ENCODE results near the gene HOXA10.

HOXA10 gene

DNA sequence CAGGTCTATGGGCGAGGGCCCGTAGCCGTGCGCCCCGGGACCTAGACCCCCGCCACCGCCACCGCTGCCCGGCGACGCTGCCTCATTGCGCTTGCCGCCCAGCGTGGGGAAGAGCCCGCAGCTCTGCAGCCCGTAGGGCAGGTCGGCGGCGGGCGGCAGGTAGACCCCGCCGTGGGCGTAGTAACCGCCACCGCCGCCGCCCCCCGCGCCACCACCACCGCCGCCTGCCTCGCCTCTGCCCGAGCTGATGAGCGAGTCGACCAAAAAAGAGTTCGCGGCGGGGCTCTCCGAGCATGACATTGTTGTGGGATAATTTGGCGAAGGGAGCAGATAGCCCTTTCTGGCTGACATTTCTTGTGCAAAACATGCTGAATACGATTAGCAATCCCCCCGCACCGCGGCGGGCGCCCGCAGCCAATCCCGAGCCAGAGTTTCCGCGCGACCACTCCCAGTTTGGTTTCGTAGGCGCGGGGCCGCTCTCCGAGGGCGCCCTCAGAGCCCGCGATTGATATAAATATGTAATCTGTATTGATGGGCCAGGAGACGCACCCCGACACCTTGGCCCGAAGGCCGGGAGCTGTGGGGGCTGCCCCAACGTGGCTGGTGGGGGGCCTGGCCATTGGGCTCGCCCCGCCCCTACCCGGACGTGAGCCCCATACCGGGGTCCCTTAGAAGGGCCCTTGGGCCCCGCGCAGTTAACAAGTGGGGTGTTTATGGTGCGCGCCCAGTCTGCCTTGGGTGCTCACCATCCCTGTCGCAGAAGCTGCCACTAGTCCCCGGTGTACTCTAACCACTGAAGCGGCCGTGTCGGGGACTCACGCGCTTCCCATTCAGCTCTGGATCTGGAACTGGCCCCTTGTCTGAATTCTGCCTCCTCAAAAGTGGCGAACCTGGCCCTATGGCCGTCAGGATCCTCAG, at the start of gene HOXA10:
HOXA10 (minus strand) TSS at position 365 of the 918 bp plus-strand sequence; CDS start at position 351, 14 bp downstream.
- no peak for DNase-seq (ENCODE audit: low read depth)

DNA sequence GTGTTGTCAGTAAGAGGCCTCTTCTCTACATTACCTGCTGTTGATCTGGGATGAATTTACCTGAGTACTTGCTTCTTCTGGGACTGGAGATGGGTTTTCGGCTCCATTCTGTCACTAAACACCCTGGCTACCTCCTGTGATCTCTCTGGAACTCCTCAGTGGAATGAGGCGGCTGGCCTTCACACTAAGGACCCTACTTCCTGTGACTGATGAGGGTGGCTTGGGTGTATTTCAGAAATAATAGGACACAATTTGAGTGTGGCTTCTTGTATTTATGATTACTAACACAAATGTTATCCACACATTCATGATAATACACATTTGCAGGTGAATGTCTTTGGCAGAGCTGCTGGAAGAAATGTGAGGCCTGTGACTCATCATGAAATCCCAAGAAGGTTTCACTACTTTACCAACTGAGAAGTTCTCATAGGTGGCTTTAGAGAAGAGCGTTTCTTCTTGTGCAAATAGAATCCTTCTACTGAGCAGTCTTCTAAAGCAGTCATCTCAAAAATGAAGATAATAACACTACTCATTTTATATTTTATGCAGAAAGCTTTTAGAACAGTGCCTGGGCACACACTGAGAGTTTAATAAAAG, 47.2 kb upstream of the HOXA10 start:
- no peak for DNase-seq (ENCODE audit: low read depth)

GRCh38 chr7:27220440-27220955, 46.4 kb upstream of the HOXA10 start:
- no peak for DNase-seq (ENCODE audit: low read depth)

DNA sequence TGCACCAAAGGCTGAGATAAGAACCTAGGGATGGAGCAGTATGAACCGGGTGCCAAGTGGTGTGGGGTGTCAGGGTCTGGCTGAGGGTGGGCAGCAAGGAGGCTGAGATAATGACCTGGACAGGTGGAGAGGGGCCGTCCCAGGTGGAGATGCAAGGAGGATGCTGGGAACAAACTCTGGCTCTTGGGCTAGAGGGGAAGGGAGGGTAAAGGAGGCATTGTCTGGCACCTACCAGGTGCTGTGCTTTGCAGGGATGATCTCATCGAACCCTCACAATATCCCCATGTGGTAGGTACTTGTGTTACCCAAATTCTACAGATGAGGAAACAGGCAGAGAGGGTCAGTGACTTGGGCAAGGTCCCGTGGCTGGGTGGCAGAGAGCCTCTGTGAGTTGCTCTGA, 45.7 kb upstream of the HOXA10 start:
- no peak for DNase-seq (ENCODE audit: low read depth)

- no peak for DNase-seq (ENCODE audit: low read depth)
Measured at GRCh38 chr7:27217951-27218350, 43.8 kb upstream of the HOXA10 start.

DNA sequence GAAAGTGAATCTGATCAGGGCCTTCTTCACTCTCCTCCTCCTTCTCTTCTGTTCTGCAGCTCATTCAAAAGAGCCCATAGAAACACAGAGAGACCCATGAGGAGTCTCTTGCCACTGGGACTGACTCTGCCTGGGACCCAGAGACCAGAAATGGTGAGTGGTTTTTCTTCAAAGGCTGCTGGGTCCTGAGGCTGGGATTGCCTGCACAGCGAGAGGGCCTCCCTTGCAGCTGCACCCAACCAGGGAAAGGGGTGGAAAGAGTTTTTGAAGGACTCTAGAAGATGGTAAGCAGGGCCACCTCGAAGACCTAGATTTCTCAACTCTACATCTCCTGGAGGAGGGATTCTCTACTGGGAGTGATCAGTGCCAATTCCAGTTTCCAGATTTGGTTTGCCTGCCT, 41.2 kb upstream of the HOXA10 start:
- DNase-seq (ENCODE audit: low read depth), result no peak

DNA sequence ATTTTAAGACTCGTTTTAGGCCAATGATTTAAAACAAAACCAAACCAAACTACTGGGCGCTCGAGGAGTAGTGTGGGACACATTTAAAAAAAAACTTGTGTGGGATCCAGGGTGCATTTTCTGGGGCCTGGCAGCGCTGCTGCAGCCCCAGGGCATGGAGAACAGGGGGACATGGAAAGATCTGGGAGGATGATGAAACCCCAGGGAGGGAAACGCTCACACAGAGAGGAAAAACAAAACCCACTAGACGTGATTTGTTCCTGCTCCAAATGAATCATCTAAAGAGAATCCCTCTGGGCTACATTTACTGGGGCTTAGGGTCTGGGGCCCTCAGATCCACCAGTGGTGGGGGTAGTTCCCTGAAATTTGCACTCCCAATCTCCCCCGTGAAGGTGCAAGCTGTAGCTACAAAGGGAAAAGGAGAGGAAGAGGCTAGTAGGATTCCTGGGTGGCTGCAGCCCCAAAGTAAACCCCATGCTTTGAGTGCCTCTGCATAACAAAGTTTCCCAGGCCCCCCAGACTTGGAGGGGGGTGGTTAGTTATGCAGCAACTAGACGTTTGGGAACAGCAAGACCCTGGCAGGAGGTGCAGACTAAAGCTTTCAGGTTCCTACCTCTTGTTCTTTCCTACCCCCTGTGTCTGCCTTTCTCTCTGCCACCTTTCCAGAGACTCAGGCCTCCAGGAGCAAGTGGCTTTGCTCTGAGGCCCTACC, 40.3 kb upstream of the HOXA10 start:
- DNase-seq (ENCODE audit: low read depth), result no peak

- DNase-seq (ENCODE audit: low read depth), result no peak
Measured at GRCh38 chr7:27213433-27214238, 39.5 kb upstream of the HOXA10 start.

GRCh38 chr7:27212497-27213432, 38.6 kb upstream of the HOXA10 start:
- DNase-seq (ENCODE audit: low read depth), result no peak

DNA sequence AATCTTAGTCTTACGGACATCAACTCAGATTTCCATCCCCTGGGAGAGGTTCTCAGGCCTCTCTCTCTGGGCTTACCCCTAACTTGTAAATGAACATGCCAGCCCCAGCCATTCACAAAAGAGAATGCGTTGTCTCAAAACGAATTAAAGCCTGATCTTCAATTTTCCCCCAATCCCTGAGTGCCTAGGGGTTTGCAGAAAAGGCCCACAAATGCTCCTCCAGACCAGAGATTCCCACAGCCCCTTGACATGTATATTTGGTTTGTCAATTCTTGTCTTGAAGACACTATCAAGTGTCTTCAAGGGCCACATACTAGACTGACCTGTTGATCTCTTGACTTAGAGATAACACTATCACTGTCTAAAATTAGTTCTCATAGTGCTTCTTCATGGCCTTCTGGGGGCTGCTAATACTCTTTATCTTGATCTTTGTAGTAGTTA, 37.7 kb upstream of the HOXA10 start:
- DNase-seq (ENCODE audit: low read depth), result no peak

DNA sequence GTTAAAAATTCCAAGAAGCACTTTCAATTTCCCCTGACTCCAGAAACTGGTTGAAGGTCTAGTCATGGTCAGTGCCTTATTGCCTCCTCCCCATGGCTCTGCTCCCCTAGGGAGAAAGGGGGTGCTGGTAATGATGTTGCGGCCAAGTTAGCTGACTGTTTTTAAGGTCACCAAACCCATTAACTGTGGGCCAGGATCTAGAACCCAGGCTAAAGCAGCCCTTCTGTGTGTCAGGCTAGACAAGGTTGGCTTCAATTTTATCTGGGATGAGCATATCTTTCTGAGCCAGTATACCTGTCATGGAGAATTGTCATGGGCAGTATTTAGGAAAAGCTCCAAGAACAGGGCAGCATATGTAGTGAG, 36.9 kb upstream of the HOXA10 start:
- DNase-seq (ENCODE audit: low read depth), result no peak

GRCh38 chr7:27210441-27211083, 36.4 kb upstream of the HOXA10 start:
- DNase-seq (ENCODE audit: low read depth), result no peak

DNA sequence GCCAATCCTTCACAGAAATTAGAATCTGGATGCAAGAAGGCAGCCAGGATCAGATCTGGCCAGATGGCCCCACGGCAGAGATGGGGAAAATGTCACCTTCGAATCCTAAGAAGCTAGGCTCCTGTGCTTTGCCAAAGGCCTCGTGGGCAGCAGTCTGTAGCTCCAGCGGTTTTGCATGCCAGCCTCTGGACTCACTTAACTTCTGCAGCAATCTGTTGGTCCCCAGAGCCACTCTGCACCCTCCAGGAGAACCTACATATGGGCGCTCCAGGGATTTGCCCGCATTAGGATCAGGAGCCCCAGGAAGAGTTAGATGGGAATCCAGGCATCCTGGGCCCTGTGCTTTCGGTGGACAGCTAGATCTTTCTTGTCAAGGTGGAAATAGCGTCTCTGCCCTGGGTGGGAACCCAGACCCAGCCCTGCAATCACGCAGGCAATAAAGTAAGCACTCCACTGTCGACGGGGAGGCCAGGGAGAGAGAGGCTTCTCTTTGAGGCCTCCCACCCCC, 35.9 kb upstream of the HOXA10 start:
- no peak for DNase-seq (ENCODE audit: low read depth)

GRCh38 chr7:27208998-27209397, 34.9 kb upstream of the HOXA10 start:
- no peak for DNase-seq (ENCODE audit: low read depth)

- no peak for DNase-seq (ENCODE audit: low read depth)
Measured at GRCh38 chr7:27207348-27207985, 33.3 kb upstream of the HOXA10 start.

GRCh38 chr7:27205325-27206280, 31.5 kb upstream of the HOXA10 start:
- DNase-seq (ENCODE audit: low read depth), result no peak

DNA sequence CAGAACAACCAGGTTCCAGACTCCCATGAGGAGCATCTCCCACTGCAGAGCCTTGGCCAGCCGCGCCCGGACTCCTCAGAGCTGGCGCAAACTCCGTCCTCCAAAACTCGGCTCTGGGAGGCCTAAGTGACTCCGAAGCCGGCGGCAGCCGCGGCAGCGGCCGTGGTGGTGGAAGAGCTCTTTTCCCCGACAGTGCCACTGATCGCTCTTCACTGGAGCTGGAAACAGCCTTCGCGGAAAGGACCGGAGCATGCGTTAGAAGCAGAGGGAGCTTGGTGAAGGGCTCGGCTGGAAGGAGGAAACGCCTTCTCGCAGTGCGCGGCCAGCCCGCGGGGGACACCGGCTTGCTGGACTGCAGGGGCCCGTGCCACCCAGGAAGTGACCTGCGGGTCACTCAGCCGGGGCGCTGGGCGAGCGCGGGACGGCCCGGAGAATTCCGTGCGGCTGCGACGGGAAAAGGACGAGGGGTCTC, 30.8 kb upstream of the HOXA10 start:
- DNase-seq (ENCODE audit: low read depth), result no peak

- no peak for DNase-seq (ENCODE audit: low read depth)
Measured at GRCh38 chr7:27203964-27204594, 30.0 kb upstream of the HOXA10 start.

Measured in activated T-cell treated with anti-CD3 and anti-CD28 coated beads for 1 hour (primary cell).